ENCODE results near the gene HOXC11.

The HOXC11 gene

DNA sequence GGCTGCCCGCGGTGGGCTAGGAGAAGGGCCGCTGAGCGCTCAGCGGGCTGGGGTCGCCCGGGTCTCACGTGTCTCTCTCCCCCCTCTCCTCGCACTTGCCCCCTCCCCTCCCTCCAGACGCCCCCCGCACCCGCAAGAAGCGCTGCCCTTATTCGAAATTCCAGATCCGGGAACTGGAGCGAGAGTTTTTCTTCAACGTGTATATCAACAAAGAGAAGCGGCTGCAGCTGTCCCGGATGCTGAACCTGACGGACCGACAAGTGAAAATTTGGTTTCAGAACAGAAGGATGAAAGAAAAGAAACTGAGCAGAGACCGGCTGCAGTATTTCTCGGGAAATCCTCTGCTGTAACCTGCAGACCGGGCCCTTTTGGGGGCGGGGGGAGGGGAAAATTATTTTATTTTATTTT is 2.1 kb downstream of the HOXC11 start:
- DNase-seq: no peak

DNA sequence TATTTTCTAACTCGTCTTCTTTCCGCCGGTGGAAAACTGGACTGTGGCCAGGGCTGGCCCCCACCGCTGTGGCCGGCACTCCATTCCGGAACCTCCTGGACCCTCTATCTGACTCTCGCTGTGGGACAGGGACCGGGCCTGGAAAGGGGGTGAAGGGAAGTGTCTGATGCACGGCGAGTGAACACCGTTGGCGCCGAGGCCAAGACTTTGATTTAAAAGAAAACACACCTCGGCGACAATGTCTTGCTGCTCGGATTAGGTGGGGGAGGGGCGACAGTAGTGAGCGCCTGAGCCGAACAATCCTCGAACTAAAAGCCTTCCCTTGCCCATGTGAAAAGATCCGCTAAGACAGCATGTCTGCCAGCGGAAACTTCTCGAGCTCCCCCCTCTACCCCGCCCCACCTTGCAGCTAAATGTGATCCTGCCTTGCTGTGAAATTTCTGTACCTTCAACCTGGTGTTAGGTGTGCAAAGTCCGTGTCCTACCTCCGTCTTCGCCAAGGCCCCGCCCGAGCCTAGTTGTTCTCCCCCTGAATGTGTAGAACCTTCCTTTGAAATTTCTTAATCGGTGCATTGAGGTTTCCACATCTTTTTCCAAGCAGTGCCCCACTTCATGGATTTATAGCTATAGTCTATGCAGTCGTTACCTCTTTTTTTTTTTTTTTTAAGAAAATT is 2.7 kb downstream of the HOXC11 start:
- DNase-seq: no peak

DNA sequence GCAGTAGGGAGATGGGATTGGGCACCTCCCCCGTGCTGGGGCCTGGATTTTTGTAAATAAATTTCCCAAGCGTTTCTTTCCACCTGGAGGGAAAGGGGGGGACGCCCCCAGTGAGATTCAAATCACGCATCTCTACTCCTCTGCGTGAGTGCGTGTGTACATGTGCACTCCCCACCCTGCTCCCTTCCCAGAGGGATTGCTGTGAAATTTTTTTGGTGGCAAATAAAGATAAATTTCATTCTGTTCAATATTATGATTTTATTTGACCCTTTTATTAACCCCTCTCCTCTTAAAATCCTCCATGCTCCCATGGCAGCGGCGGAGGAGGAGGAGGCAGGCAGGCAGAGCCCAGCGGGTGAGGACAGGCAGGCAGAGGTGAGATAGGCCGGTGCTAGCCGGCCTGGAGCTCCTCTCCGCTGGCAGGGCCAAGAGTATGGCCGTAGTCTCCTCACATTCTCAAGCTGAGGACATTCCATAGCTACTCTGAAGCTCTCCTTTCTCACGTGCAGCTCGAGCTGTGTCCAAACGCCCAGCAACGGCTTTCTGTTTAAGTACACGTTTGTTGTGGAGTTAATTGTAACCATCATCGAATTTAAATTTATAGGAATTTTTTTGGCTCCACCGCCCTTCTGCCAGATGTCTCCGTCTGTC is 3.4 kb downstream of the HOXC11 start:
- DNase-seq: no peak

DNA sequence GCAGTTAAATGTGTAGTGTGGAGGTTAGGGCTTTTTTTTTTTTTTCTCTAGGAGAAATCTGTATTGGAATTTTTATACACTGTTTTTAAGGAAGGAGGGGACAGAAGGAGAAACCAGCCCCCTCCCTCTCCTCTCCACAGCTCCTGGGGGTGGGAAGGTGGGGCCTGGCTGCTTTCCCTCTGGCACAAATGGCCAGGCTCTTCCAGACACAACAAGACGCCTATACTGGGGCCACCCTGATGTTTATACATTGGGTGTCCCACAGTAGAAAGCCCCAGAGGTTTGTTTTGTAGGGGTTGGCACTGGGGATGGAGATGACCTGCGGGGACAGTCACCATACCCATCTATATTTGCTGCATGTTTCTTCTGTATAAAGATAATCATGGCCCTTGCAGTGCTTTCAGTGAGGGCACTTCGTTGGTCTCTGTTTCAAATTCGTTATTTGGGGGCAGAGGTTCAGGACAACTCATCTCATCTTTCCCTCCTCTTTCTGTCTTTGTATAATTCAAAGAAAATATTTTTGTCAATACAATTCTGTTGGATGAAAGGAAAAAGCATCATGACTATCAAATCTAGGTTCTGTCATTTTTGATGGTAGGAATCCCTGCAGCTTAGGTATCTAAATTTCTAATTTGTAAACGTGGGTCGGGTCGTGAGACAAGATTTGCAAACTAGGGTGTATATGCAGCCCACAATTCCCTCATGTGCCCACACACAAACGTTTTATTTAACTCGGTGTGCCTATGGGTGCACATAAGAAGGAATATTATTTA is 4.1 kb downstream of the HOXC11 start:
- DNase-seq: no peak

DNA sequence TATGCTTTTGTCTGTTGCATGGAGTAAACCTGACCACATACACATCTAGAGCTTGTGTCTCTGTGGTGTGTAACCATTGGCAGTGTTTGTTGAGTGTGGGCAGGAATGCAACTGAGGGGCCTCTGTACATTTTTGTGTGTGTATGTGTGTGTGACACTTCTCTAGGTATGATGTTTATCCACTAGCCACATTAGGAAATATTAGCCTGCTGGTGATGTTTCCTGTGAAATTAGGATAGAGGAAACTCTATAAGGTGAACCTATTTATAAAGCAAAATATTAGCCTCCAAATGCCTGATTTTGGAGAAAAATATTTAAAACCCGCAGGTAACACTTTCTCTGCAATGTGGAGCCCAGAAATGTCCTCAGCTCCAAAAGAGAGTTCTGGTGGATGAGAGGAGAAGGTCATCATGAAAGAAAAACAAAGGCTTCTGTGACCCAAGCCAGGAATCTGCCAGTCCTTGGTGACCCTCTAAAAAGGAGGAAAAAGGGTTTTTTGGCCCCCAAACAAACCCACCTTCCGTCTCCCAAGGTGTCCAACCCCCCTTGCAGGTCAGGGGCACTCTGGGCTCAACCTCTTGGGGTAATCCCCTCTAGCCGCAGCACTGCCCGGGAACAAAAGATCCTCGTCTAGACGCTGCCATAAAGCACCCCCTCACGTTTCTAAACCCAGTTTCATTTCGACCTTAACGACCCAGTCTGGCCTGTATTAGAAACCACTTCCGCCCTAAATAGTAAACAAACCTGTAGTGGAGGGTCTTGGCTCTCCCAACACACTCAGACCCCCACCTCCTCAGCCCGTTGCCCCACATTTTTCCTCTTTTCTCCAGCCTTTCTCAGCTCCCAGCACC is 4.9 kb downstream of the HOXC11 start:
- DNase-seq: no peak

DNA sequence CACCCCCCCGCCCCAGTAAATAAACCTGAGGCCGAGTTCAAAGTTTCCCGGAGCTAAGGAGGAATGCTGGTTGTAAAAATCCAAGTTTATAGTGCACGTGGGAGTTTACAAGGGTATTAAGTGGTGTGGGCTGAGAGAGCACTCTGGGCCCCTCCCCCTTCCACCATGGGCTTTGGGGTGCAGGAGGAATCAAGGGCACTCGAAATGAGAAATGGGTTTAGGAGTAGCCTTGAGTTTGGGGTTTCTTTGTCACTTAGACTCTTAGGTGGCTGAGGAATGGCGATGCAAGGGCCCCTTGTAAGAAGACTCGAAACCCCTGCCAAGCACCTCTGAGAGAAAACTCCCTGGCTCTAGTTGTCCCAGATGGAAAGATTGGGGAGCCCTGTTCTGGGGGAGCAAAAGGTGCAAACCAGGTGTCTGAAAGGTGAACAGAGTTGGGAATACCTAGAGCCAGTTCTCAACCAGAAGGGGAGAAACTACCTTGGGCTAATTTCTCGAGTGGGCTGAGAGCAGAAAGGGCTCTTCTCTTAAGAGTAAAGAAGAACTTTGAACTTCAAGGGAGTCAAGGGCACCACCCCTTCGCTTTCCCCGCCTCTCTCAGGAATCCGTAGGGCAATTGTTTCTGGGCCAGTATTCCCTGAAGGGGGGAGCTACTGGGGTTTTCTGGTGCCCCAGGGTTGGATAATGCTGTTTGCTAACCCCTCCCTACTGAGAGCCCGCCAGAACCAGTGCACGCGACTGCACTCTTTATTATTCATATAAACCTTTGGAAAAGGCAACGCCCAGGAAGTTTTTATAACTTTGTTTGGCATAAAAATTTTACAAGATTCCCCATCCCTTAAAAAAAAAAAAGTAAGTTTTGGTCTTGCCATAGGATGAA is 5.8 kb downstream of the HOXC11 start:
- no peak for DNase-seq

DNA sequence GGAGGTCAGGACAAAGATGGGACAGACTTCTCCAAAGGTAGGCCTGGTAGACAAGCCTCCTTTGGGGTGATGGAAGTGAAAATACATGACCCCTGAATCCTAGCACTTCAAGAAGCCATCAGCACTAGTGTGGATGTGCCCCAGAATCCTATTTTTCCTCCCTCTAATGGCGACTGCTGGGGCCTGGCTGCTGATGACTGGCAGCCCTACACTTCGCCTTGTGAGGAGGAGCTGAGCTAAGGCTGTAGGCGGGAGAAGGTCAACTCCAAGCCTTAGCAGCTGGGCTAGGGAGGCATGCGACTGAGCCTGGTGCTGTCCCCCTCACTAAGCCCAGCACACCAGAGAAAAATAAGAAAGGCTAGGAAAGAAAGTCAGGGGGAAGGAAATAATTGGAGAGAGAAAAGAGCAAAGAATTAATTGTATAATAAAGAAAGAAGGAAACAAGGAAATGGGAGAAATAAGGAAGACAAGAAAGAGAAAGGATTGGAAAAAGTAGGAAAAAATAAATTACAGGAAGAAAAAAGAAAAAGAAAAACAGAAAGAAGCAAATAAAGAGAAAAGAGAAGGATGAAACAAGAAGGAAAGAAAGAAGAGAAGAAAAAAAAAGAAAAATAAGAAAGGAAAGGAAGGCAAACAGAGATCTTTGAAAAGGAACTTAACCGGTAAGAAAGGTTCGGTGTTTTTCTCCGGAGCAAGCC is 7.3 kb downstream of the HOXC11 start:
- DNase-seq: no peak

DNA sequence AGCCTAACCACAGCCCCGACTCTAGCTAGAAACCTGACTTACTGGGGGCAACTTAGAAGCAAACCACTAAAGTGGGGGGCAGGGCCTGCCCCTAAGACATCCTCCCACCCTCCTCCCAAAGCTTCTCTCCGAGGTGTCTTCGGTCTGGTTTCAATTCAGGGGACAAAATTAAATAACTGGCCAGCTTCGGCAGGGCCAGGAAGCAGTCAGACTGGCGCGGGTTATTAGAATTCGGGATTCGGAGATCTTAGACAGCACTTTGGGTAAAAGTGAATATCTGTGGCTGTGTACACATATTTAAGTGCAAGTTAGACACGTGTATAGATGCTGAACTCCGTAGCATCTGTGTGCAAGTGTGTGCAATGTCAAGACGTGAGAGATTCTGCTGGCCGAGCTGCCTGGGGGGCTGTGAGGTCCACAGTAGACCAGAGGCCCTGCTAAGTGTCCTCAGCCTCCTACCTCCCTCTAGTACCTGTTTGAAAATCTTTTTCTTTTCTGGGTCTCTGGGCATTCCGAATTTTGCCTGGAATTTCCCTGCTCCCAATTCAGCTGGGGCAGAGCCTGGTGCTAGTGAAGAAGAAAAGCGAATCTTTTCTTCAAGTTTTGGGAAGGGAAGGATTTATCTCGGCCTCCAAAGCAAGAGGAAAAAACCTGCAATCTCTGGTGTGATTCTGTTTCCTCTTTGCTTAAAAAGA is 8.0 kb downstream of the HOXC11 start:
- no peak for DNase-seq

DNA sequence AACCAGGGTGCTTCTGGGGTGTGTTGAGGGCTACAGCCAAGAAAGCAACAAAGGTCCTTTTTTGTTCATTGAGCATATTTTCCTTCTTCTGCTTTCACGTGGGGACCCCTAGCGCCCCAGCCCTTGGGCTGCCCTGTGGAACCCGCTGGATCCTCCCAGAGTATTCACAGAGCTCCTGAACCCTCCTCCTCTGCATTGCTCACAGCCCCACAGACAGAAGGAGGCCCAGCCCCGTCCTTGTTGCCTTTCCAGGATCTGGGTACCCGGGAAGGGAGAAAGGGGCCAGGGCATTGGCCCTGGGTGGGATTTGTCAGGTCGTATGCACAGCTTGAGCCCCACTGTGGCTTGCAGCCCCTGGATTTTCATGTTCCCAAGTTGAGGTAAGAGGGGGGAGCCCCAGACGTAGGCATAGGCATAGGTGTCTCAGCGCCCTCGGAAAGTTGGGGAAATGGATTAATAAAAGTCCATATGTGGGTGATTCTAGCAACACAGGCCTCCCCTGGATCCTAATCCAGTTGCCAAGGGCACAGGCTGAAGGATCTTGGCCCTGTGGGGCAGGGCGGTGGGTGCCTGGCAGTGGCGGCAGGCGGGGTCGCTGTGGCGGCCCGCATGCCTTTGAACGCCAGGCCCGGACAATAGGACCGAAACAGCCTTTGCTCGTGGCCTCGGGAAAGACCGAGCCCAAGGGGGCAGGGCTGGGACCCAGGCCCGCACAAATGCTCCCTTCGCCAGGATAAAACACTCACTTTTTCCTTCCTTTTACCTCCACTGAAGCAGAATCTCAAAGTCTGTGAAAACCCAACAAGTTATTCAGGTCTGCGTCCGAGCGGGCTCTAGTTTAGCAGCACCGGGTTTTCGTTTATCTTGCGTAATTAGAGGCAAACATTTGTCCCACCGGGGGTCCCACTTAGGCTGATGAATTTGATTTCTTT is 9.0 kb downstream of the HOXC11 start:
- DNase-seq: no peak

DNA sequence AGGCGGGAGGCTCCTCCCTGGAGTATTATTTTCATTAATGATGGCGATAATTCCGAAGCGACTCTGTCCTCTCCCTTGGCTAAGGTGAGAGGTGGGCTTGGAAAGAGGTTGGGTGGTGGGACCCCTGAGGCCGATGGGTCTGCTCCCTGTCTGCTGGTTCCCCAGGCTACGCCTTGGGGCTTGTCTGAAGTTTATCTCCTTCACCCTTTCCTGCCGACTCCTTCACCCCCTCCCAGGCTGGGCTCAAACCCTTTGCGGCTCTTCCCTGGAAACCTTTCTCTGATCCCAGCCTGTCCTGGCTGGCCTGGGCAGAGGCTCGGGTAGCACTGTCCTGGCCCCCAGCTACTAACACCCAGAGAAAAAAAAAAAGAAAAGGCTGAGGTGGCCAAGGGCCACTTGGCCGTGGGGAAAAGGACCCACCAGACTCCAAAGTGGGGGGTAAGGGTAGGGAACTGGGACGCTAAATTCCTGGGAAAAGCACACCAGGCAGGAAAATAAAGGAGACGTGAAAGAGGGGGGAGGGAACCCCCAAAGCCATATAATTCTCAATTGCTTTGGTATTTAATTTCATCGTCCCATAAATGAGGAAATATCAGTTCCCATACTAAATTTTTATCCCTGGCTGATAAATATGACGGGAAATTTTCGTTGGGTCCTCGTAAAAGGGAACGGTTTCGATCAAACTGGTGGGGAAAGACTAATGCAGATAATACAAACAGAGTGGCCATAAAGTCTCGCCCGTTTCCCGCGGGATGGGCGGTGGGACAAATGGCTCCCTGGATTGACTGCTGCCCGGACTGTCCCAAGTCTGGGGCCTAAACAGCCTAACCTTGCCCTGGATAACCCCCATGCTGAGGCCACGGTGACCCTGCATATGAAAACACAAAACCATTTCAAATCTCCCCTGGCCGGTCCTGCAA is 10.0 kb downstream of the HOXC11 start:
- no peak for DNase-seq

DNA sequence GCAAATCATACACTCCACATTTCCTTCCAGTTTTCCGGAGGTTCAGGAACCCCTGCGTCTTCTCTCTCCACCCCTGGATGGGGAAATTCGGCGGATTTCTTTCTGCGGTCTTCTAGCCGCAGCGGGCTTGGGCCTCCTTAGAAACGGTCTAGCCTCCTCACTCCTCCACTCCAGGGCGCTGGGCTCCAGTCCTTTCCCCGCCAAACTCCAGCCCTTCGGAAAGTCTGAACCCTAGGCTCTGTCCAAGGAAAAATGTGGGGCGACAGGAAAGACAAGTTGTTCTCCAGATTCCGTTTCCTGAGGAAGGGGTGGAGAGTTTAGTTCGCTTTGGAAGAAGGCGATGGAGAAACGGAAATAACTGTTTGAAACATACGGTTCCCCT is 10.6 kb downstream of the HOXC11 start:
- no peak for DNase-seq

DNA sequence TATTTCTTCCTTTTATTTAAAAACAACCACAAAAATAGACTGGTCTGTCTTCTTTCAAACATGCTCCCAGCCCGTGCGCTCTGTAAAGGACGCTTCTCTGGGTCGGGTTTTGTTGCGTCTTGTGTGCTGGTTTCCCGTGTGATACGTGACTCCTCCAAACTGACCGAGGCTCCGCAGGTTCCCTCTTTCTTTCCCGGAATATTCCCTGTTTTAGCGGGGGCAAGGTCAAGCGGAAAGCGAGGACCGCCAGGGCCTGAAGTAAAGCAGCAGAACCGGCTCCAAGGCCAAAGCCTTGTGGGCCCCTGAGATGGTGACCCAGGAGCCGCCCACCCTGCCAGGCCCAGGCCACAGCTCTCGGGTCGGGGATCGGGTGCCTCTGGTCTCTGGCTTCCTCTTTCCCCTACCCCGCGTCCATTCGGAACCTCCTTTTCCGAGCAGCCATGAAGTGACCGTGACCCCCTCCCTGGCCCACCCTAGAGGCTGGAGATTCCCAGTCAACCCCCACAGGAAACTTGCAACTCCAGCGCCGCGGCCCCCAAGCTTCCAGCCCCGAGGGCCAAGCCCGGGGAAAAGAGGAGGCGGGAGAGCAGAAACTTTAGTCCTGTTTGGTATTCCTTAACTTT is 11.1 kb downstream of the HOXC11 start:
- no peak for DNase-seq

DNA sequence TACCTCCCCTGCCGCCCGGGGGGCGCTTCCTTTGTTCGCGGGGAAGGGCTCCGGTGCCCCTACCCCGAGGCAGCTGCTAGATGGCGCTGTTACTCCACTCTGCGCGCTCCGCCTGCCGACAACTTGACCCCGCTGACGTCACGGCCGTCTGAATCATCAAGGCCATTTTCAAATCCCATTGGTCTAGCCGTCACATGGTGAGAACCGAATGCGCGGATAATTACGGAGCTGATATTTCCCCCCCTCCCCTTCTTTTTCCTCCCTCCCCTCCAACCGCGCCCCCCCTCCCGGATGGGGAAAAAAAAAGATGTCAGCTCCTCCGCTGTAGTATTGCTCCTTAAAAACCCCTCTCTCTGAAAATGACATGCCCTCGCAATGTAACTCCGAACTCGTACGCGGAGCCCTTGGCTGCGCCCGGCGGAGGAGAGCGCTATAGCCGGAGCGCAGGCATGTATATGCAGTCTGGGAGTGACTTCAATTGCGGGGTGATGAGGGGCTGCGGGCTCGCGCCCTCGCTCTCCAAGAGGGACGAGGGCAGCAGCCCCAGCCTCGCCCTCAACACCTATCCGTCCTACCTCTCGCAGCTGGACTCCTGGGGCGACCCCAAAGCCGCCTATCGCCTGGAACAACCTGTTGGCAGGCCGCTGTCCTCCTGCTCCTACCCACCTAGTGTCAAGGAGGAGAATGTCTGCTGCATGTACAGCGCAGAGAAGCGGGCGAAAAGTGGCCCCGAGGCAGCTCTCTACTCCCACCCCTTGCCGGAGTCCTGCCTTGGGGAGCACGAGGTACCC is 12.2 kb downstream of the HOXC11 start, which contains the start of gene HOXC10:
TSS of gene HOXC10 (plus strand) at position 246 of the 791 bp plus-strand sequence. CDS start at position 360, 114 bp downstream.
- peak; percentile 91 for DNase-seq

DNA sequence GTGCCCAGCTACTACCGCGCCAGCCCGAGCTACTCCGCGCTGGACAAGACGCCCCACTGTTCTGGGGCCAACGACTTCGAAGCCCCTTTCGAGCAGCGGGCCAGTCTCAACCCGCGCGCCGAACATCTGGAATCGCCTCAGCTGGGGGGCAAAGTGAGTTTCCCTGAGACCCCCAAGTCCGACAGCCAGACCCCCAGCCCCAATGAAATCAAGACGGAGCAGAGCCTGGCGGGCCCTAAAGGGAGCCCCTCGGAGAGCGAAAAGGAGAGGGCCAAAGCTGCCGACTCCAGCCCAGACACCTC is 12.7 kb downstream of the HOXC11 start:
- no peak for DNase-seq

DNA sequence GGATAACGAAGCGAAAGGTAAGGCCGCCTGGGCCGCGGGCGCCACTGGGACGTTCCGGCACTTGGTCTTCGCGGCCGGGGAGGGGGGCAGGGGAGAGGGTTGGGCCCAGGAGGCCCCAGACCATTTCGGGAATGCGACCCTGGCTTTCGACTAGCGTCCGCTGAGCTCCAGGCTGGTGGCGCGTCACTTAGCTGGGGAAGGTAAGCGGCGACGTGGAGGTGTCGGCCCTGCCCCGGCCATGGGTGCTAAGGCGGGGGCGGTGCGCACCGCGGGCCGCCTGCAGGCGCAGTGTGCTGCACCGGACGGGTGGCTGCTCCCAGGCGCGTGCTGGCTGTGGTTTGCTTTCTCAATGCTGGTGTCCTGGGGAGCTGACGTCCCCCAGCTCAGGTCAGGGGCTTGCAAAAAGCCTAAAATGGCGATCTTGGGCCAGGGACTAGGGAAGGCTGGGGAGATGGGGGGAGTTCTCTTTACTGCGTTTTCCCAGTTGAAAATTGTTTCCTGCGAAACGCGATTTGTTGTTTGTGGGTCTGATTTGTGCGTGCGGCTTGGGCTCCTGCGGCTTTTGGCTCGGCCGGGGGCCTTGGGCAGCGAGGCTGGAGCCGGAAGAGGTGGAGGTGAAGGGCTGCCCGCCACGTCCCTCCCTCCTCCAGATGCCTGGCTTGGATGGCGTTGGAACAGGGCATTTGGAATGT is 13.2 kb downstream of the HOXC11 start:
- no peak for DNase-seq

DNA sequence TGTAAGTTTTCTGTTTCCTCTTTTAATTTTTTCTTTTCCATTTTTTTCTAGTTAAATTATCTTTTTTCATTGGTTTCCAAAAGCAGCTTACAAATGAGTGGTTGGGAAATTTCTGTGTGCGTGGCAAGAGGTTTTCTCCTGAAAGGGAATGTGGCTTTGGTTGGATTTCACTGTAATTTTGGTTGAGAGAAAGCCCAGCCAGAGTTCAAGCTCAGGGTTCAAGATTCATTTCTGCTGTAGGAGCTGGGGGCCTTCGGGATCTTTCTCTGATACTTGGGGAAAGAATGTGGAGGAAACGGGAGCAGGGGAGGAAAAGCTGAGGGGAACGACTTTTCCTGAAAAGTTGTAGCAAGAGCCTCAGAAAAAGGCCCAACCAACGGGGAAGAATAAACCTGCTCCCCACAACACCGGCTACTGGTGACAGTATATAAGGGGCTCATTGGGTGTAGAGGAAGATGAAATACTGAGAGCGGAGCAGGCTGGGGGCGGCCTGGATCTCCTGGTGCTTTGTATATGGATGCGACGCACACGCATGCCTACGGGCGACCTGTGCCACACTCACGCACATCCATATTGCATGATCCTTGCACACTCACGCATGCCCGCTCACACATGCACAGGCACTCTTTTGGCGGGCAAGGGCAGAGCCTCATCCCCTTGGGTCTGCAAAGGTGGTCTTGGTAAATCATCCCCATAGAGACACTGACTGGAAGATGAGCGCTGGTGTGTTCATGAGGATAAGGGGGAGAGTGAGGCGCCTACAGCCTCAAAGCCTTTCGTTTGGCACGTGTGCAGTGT is 14.0 kb downstream of the HOXC11 start:
- DNase-seq: no peak

All from hematopoietic multipotent progenitor cell treated with erythropoietin and hydrocortisone succinate and interleukin-3 and kit ligand, for 4 days (in vitro differentiated cells).